Endothelial cell of umbilical vein (primary cell): Measurements from ENCODE around the gene KISS1. TPM values are rescaled to one million over a fixed set of nuclear protein-coding genes. Genes with fewer than 3 reads are reported as not detected.

Source experiments
- BruUV-seq: library from RNA; stranded (reverse); fragments of 400-500 nt; replicated peaks from 2 replicates; lab custom pipeline; 2021; lab: Mats Ljungman, UMichigan
- CTCF ChIA-PET: fragments of 300-600, 350-600 bp; sonication (Branson Sonifier 250); formaldehyde crosslinking; loops from one replicate; lab custom pipeline; 2021; ENCODE audit warnings: antibody characterized with exemption, inconsistent platforms; lab: Charles Lee
- POLR2A ChIA-PET: fragments of 300-600, 350-600 bp; sonication (Branson Sonifier 250); formaldehyde crosslinking; loops from one replicate; lab custom pipeline; 2021; ENCODE audit warnings: antibody characterized with exemption, inconsistent platforms; lab: Charles Lee
- DNase-seq: peaks from one replicate; pipeline ENCODE4 v3.0.0-alpha.2; 2011; ENCODE audit warnings: low read depth, low spot score
- FAIRE-seq: peaks from 2 replicates; lab custom pipeline; 2011; peaks lifted over from hg19 to GRCh38; lab: Jason Lieb, UNC
- H2AFZ ChIP-seq: 2 replicates; pipeline ENCODE4 v1.6.0; 2012; ENCODE audit warnings: low read depth, low read length, control low read depth, inconsistent platforms
- H3K27ac ChIP-seq: 2 replicates; pipeline ENCODE4 v1.5.1; 2011; ENCODE audit warnings: low read depth, mild to moderate bottlenecking, control low read depth, low read length, moderate library complexity; ENCODE audit not compliant: insufficient read depth
- H3K27me3 ChIP-seq, 2 experiments: 2 replicates each; pipeline versions ENCODE4 v1.6.0 to v1.6.1; 2011; ENCODE audit warnings: low read length in 2 of 2, mixed read lengths in 1 of 2; ENCODE audit not compliant: control insufficient read depth in 2 of 2, insufficient read depth in 2 of 2
- H3K36me3 ChIP-seq, 2 experiments: 2 replicates in 1 of 2; 3 replicates in 1 of 2; pipeline ENCODE4 v1.5.1; 2011; ENCODE audit warnings: low read length in 2 of 2, mild to moderate bottlenecking in 1 of 2, moderate library complexity in 1 of 2; ENCODE audit not compliant: control insufficient read depth in 2 of 2, insufficient read depth in 2 of 2; ENCODE audit errors: extremely low read depth in 1 of 2
- H3K4me1 ChIP-seq: 3 replicates; pipeline ENCODE4 v1.5.1; 2011; ENCODE audit warnings: mild to moderate bottlenecking, low read length; ENCODE audit not compliant: control insufficient read depth, insufficient read depth; ENCODE audit errors: extremely low read depth
- H3K4me2 ChIP-seq: 2 replicates; pipeline ENCODE4 v1.6.1; 2011; ENCODE audit warnings: low read length, control low read depth, mixed read lengths; ENCODE audit not compliant: insufficient read depth
- H3K4me3 ChIP-seq, 3 experiments: fragments of 200-600 bp in 1 of 3; sonication (generic), shearing (Covaris generic) in 1 of 3; replicated peaks in 1 of 3; 2 replicates each; pipeline ENCODE4 v1.5.1; 2011 to 2016; ENCODE audit warnings: control low read depth in 3 of 3, low read length in 3 of 3, mild to moderate bottlenecking in 2 of 3, inconsistent platforms in 1 of 3, low read depth in 1 of 3, moderate library complexity in 1 of 3; ENCODE audit not compliant: insufficient read depth in 1 of 3
- H3K79me2 ChIP-seq: 2 replicates; pipeline ENCODE4 v1.6.0; 2012; ENCODE audit warnings: low read length, inconsistent platforms; ENCODE audit not compliant: control insufficient read depth, insufficient read depth
- H3K9ac ChIP-seq: replicated peaks from 2 replicates; pipeline ENCODE3; 2011; ENCODE audit warnings: low read length, control low read depth; ENCODE audit not compliant: insufficient read depth; ENCODE audit errors: extremely low read depth
- H3K9me1 ChIP-seq: replicated peaks from 3 replicates; pipeline ENCODE4 v1.6.0; 2011; ENCODE audit warnings: mild to moderate bottlenecking, low read length; ENCODE audit not compliant: control insufficient read depth, insufficient read depth; ENCODE audit errors: extremely low read depth
- H3K9me3 ChIP-seq: replicated peaks from 2 replicates; pipeline ENCODE4 v1.5.1; 2012; ENCODE audit warnings: low read length, inconsistent platforms; ENCODE audit not compliant: control insufficient read depth, insufficient read depth
- H4K20me1 ChIP-seq: replicated peaks from 2 replicates; pipeline ENCODE3; 2011; ENCODE audit warnings: mild to moderate bottlenecking, low read length; ENCODE audit not compliant: control insufficient read depth, insufficient read depth; ENCODE audit errors: extremely low read depth
- CTCF ChIP-seq, 2 donors: IDR thresholded peaks; 1 replicate in 1 of 2; 2 replicates in 1 of 2; pipeline ENCODE4 v1.5.1; 2011; ENCODE audit warnings: low read length in 2 of 2, mild to moderate bottlenecking in 2 of 2, moderate library complexity in 2 of 2, control low read depth in 1 of 2, inconsistent platforms in 1 of 2, low read depth in 1 of 2; ENCODE audit not compliant: insufficient read depth in 1 of 2; ENCODE audit errors: extremely low read depth in 1 of 2
- EZH2 ChIP-seq: IDR thresholded peaks from 2 replicates; pipeline ENCODE4 v1.6.1; 2012; ENCODE audit warnings: borderline replicate concordance, low read depth, mild to moderate bottlenecking, moderate library complexity, low read length, inconsistent platforms; ENCODE audit not compliant: severe bottlenecking
- FOS ChIP-seq: IDR thresholded peaks from 2 replicates; pipeline ENCODE4 v1.6.1; 2011; ENCODE audit warnings: mild to moderate bottlenecking, low read length, moderate library complexity, borderline replicate concordance; ENCODE audit not compliant: insufficient read depth
- GATA2 ChIP-seq: IDR thresholded peaks from 2 replicates; pipeline ENCODE4 v1.7.0; 2011; ENCODE audit warnings: low read depth, mild to moderate bottlenecking, moderate library complexity, mixed read lengths, low read length; ENCODE audit not compliant: insufficient read length, insufficient read depth
- JUN ChIP-seq: IDR thresholded peaks from 2 replicates; pipeline ENCODE4 v1.6.1; 2011; ENCODE audit warnings: borderline replicate concordance, low read depth; ENCODE audit not compliant: insufficient read length, insufficient read depth
- MAX ChIP-seq: IDR thresholded peaks from 2 replicates; pipeline ENCODE4 v1.6.1; 2011; ENCODE audit not compliant: insufficient read depth, insufficient read length
- MYC ChIP-seq: IDR thresholded peaks from one replicate; pipeline ENCODE4 v1.6.1; 2011; ENCODE audit warnings: mild to moderate bottlenecking, low read depth, low read length
- POLR2A ChIP-seq: IDR thresholded peaks from 2 replicates; pipeline ENCODE4 v1.6.1; 2012; ENCODE audit warnings: low read depth, mild to moderate bottlenecking, control low read depth, low read length
- POLR2AphosphoS5 ChIP-seq: IDR thresholded peaks from 2 replicates; pipeline ENCODE4 v1.6.1; 2012; ENCODE audit warnings: low read depth, mild to moderate bottlenecking, control low read depth, low read length, moderate library complexity; ENCODE audit not compliant: insufficient read depth
- dilution Hi-C: fragments of 300-500 bp; cut with MboI; formaldehyde crosslinking; loops from one replicate; pipeline ENCODE4 v1.15.0; 2019; ENCODE audit warnings: low sequenced_read_pairs; ENCODE audit not compliant: extremely low pct_ligation_motif_present
- intact Hi-C: fragments of 100-400 bp; cut with micrococcal nuclease; formaldehyde crosslinking; loops from one replicate; pipeline ENCODE4 v1.10.0; 2022
- polyA plus RNA-seq, 4 experiments: library from polyadenylated mRNA; depleted of rRNA in 3 of 4; stranded (reverse) in 3 of 4; unstranded in 1 of 4; fragments of >200 nt; gene quantifications; 2 replicates each; pipeline versions ENCODE4 v1.2.1 to v1.2.3, GENCODE V29; 2011 to 2012; ENCODE audit warnings: missing spikeins in 1 of 4
- total RNA-seq: library from RNA; stranded (reverse); gene quantifications from 2 replicates; pipeline ENCODE4 v1.2.3, GENCODE V29; 2021

KISS1 gene
- total and polyA plus RNA-seq, 2 donors (not counting 3 experiments of a cell fraction or from before 2014, with no cell fraction given), result 0.22 to 1.00 TPM

- BruUV-seq, result no TSS peak
- H3K9ac ChIP-seq, result no peak overlapping the region
- no peak for DNase-seq
- H3K79me2 ChIP-seq, result no peaks in the 10 kb centered on the region
- no peaks in the 10 kb centered on the region for H4K20me1 ChIP-seq
- TF ChIP-seq MYC, result no peak
- TF ChIP-seq FOS, result no peak
- no peak for TF ChIP-seq POLR2A
- TF ChIP-seq EZH2, result no peak
- no peak for TF ChIP-seq MAX
- TF ChIP-seq GATA2, result no peak
- no peak for TF ChIP-seq CTCF (IDR thresholded peaks at IDR 0.05; ENCODE audit: extremely low read depth in 1 of 2, insufficient read depth in 1 of 2, low read depth in 1 of 2, low read length in 2 of 2)
- no peak for TF ChIP-seq POLR2AphosphoS5
- TF ChIP-seq JUN, result no peak
- ChIA-PET CTCF (interaction anchor here (1.1 to 7.2 kb wide), 9 partner anchors 10 to 320 kb away, joined by 3 to 85 read pairs (median 6); no protein-coding TSS in a partner anchor), POLR2A (interaction anchor here (0.9 kb wide), 1 partner anchor 186 kb away, joined by 3 read pairs; no protein-coding TSS in a partner anchor)
- H3K36me3 ChIP-seq, result no peaks in the 10 kb centered on the region
- H3K27ac ChIP-seq, result peak overlapping the region; percentile 90
- FAIRE-seq, result no peak
- peak overlapping the region; percentile 66 for H2AFZ ChIP-seq
- H3K4me3 ChIP-seq, result no peak overlapping the region
- intact Hi-C loops (loop anchor here (1.0 kb wide), 2 partner anchors 16 to 19 kb away; no protein-coding TSS in a partner anchor), dilution Hi-C loops (no loop called here)
- H3K27me3 ChIP-seq, result no peaks in the 10 kb centered on the region
- no peaks in the 10 kb centered on the region for H3K9me3 ChIP-seq
- peaks cover 32% of the 10 kb centered on the region for H3K4me1 ChIP-seq
- no peak overlapping the region for H3K4me2 ChIP-seq
- H3K9me1 ChIP-seq, result no peaks in the 10 kb centered on the region
Observed at GRCh38 chr1:204191456-204191855, 4.8 kb downstream of the KISS1 start.
